HCT116 (cell line): ENCODE measurements around the gene MBOAT1. TPM values are rescaled to one million over a fixed set of nuclear protein-coding genes. Genes with fewer than 3 reads are reported as not detected.

ENCODE experiments used
- ATAC-seq: fragments of 200-7000 bp; cut with Tn5 transposase; 2 replicates; pipeline ENCODE4 v1.9.1; 2020; ENCODE audit warnings: mild to moderate bottlenecking, moderate library complexity
- BruUV-seq: library from RNA; stranded (reverse); fragments of 400-500 nt; replicated peaks from 2 replicates; lab custom pipeline; 2021; lab: Mats Ljungman, UMichigan
- CTCF ChIA-PET: fragments of 300-600 bp; sonication (Branson Sonifier 250); formaldehyde crosslinking; loops from one replicate; lab custom pipeline; 2021; ENCODE audit warnings: antibody characterized with exemption; lab: Charles Lee
- POLR2A ChIA-PET: fragments of 300-600, 350-600 bp; sonication (Branson Sonifier 250); formaldehyde crosslinking; loops from one replicate; lab custom pipeline; 2021; ENCODE audit warnings: antibody characterized with exemption; lab: Charles Lee
- RAD21 ChIA-PET, 2 experiments: fragments of 300-600 bp; sonication (Branson Sonifier 250); formaldehyde crosslinking; loops; one replicate each; lab custom pipeline; 2023; ENCODE audit warnings: low total read pairs in 2 of 2; ENCODE audit not compliant: uncharacterized antibody in 2 of 2, unreplicated experiment in 2 of 2, low non-redundant PET in 1 of 2; lab: Charles Lee
- DNase-seq: peaks from one replicate; pipeline ENCODE4 v3.0.0-alpha.2; 2010; ENCODE audit warnings: low read depth, low spot score
- H2AFZ ChIP-seq: fragments of 200-600 bp; shearing (Covaris generic), sonication (generic); 2 replicates; pipeline ENCODE4 v1.6.1; 2017; ENCODE audit warnings: low read depth, mixed run types, mixed read lengths, antibody characterized with exemption, low read length; ENCODE audit not compliant: poor library complexity, severe bottlenecking
- H3K27ac ChIP-seq: 2 replicates; pipeline ENCODE4 v1.5.1; 2012; ENCODE audit warnings: low read depth, low read length
- H3K27me3 ChIP-seq: fragments of 200-600 bp; sonication (generic); 2 replicates; pipeline ENCODE4 v1.6.1; 2016; ENCODE audit warnings: mixed run types, low read length, mixed read lengths; ENCODE audit not compliant: insufficient read depth
- H3K36me3 ChIP-seq, 2 experiments: fragments of 200-500 bp in 1 of 2; fragments of 200-600 bp in 1 of 2; sonication (Bioruptor generic) in 1 of 2; sonication (generic) in 1 of 2; 2 replicates each; pipeline versions ENCODE4 v1.5.1 to v1.6.1; 2014 to 2016; ENCODE audit warnings: low read length in 2 of 2, inconsistent platforms in 1 of 2, mixed read lengths in 1 of 2, mixed run types in 1 of 2; ENCODE audit not compliant: insufficient read depth in 2 of 2, control insufficient read depth in 1 of 2
- H3K4me1 ChIP-seq, 2 experiments: fragments of 200-600 bp in 1 of 2; sonication (generic) in 1 of 2; 2 replicates each; pipeline versions ENCODE4 v1.5.1 to v1.6.1; 2012 to 2017; ENCODE audit warnings: low read length in 2 of 2, inconsistent platforms in 1 of 2, mild to moderate bottlenecking in 1 of 2, mixed read lengths in 1 of 2, mixed run types in 1 of 2, moderate library complexity in 1 of 2; ENCODE audit not compliant: insufficient read depth in 2 of 2, control insufficient read depth in 1 of 2
- H3K4me2 ChIP-seq: fragments of 200-600 bp; sonication (generic); 2 replicates; pipeline ENCODE4 v1.6.1; 2017; ENCODE audit warnings: mixed run types, low read length, mixed read lengths
- H3K4me3 ChIP-seq, 2 experiments: fragments of 200-600 bp in 1 of 2; sonication (generic) in 1 of 2; replicated peaks in 1 of 2; 2 replicates each; pipeline ENCODE4 v1.5.1; 2011 to 2016; ENCODE audit warnings: low read length in 2 of 2, control low read depth in 1 of 2, low read depth in 1 of 2, mild to moderate bottlenecking in 1 of 2, mixed read lengths in 1 of 2, mixed run types in 1 of 2
- H3K79me2 ChIP-seq: fragments of 200-600 bp; sonication (generic); 2 replicates; pipeline ENCODE4 v1.6.1; 2017; ENCODE audit warnings: mild to moderate bottlenecking, mixed run types, low read length, moderate library complexity, mixed read lengths; ENCODE audit not compliant: insufficient read depth
- H3K9ac ChIP-seq: fragments of 200-600 bp; sonication (generic); 2 replicates; pipeline ENCODE4 v1.6.1; 2016; ENCODE audit warnings: low read length, mixed read lengths
- H3K9me2 ChIP-seq: fragments of 200-600 bp; sonication (generic), shearing (Covaris generic); 2 replicates; pipeline ENCODE4 v1.6.1; 2017; ENCODE audit warnings: mixed run types, mild to moderate bottlenecking, moderate library complexity; ENCODE audit not compliant: insufficient read depth
- H3K9me3 ChIP-seq, 2 experiments: fragments of 200-500 bp in 1 of 2; fragments of 200-600 bp in 1 of 2; sonication (Bioruptor generic) in 1 of 2; sonication (generic) in 1 of 2; 2 replicates each; pipeline ENCODE4 v1.6.1; 2014 to 2017; ENCODE audit warnings: low read length in 2 of 2, mixed read lengths in 2 of 2, inconsistent platforms in 1 of 2, low read depth in 1 of 2, mild to moderate bottlenecking in 1 of 2, mixed run types in 1 of 2, moderate library complexity in 1 of 2; ENCODE audit not compliant: control insufficient read depth in 1 of 2, insufficient read depth in 1 of 2
- H4K20me1 ChIP-seq: fragments of 200-600 bp; sonication (generic), shearing (Covaris generic); 2 replicates; pipeline ENCODE4 v1.6.1; 2017; ENCODE audit warnings: mixed run types, mild to moderate bottlenecking, moderate library complexity; ENCODE audit not compliant: insufficient read depth
- ATF3 ChIP-seq: IDR thresholded peaks from 2 replicates; pipeline ENCODE4 v1.6.1; 2012
- CBX3 ChIP-seq: IDR thresholded peaks from 2 replicates; pipeline ENCODE4 v1.6.1; 2012; ENCODE audit warnings: low read depth
- CEBPB ChIP-seq: IDR thresholded peaks from 2 replicates; pipeline ENCODE4 v1.6.1; 2012; ENCODE audit warnings: low read depth
- CTCF ChIP-seq, 3 experiments: fragments of 200-600 bp in 1 of 3; sonication (generic) in 1 of 3; IDR thresholded peaks in 2 of 3; conservative IDR thresholded peaks in 1 of 3; 2 replicates each; pipeline ENCODE4 v1.5.1; 2012 to 2017; ENCODE audit warnings: low read depth in 2 of 3, low read length in 2 of 3, antibody characterized with exemption in 1 of 3, borderline replicate concordance in 1 of 3, control low read depth in 1 of 3, mild to moderate bottlenecking in 1 of 3, mixed read lengths in 1 of 3, mixed run types in 1 of 3, moderate library complexity in 1 of 3; ENCODE audit not compliant: insufficient read depth in 1 of 3
- EGR1 ChIP-seq: IDR thresholded peaks from 2 replicates; pipeline ENCODE4 v1.6.1; 2012; ENCODE audit warnings: low read depth
- EZH2 ChIP-seq: fragments of 200-600 bp; sonication (generic); IDR thresholded peaks from 2 replicates; pipeline ENCODE4 v1.6.1; 2017; ENCODE audit warnings: antibody characterized with exemption, mixed run types
- FOSL1 ChIP-seq: IDR thresholded peaks from 2 replicates; pipeline ENCODE4 v1.6.1; 2012; ENCODE audit warnings: low read depth
- JUND ChIP-seq: IDR thresholded peaks from 2 replicates; pipeline ENCODE4 v1.6.1; 2012
- POLR2A ChIP-seq: IDR thresholded peaks from 2 replicates; pipeline ENCODE4 v1.7.0; 2011; ENCODE audit warnings: borderline replicate concordance; ENCODE audit not compliant: insufficient read depth, insufficient read length; ENCODE audit errors: extremely low read depth
- REST ChIP-seq: IDR thresholded peaks from 2 replicates; pipeline ENCODE4 v1.6.1; 2012; ENCODE audit warnings: low read depth
- SP1 ChIP-seq: IDR thresholded peaks from 2 replicates; pipeline ENCODE4 v1.6.1; 2012; ENCODE audit warnings: low read depth
- TCF7L2 ChIP-seq: IDR thresholded peaks from 2 replicates; pipeline ENCODE4 v1.7.0; 2011; ENCODE audit warnings: borderline replicate concordance, inconsistent platforms; ENCODE audit not compliant: insufficient read depth, insufficient read length; ENCODE audit errors: extremely low read depth
- YY1 ChIP-seq: IDR thresholded peaks from 2 replicates; pipeline ENCODE4 v1.6.1; 2011; ENCODE audit warnings: low read length, low read depth, moderate library complexity, mild to moderate bottlenecking; ENCODE audit not compliant: insufficient replicate concordance; ENCODE audit errors: extremely low read depth
- ZFX ChIP-seq: fragments of 450-650 bp; IDR thresholded peaks from 2 replicates; pipeline ENCODE4 v1.6.1; 2017
- ZNF274 ChIP-seq: fragments of 200-500 bp; sonication (Bioruptor generic); IDR thresholded peaks from 2 replicates; pipeline ENCODE4 v1.6.1; 2014; ENCODE audit warnings: mild to moderate bottlenecking, low read depth, low read length, inconsistent platforms
- intact Hi-C: fragments of 100-400 bp; cut with micrococcal nuclease; formaldehyde crosslinking; loops from 2 replicates; pipeline ENCODE4 v1.10.0; 2022
- total RNA-seq: library from RNA; stranded (reverse); gene quantifications from one replicate; pipeline ENCODE4 v1.2.1, GENCODE V29; 2021; ENCODE audit not compliant: unreplicated experiment
- TF ChIP-seq, protein P1 (sequence below): IDR thresholded peaks from 2 replicates; pipeline ENCODE4 v1.6.1; 2011; ENCODE audit warnings: mild to moderate bottlenecking, low read length, moderate library complexity; ENCODE audit not compliant: insufficient replicate concordance; ENCODE audit errors: extremely low read depth

MBOAT1 gene
- total RNA-seq, 1 experiment from 2014 or later = 11.7 TPM

- H4K20me1 ChIP-seq = no peaks in the 10 kb centered on the region
- H3K4me1 ChIP-seq = no peaks in the 10 kb centered on the region
- CTCF ChIA-PET = no interaction called here
- no peak overlapping the region for H2AFZ ChIP-seq
- no peak overlapping the region for H3K9ac ChIP-seq
- POLR2A ChIA-PET = no interaction called here
- DNase-seq (no peak), ATAC-seq (no peak)
- no peak overlapping the region for H3K4me3 ChIP-seq
- RAD21 ChIA-PET = no interaction called here
- H3K9me2 ChIP-seq = no peaks in the 10 kb centered on the region
- intact Hi-C loops = no loop called here
- no peaks in the 10 kb centered on the region for H3K27me3 ChIP-seq
- H3K79me2 ChIP-seq = no peaks in the 10 kb centered on the region
- no peak overlapping the region for H3K4me2 ChIP-seq
- no TSS peak for BruUV-seq
- H3K27ac ChIP-seq = no peak overlapping the region
- no peaks in the 10 kb centered on the region for H3K36me3 ChIP-seq
- TF ChIP-seq REST = no peak
- TF ChIP-seq, protein P1, sequence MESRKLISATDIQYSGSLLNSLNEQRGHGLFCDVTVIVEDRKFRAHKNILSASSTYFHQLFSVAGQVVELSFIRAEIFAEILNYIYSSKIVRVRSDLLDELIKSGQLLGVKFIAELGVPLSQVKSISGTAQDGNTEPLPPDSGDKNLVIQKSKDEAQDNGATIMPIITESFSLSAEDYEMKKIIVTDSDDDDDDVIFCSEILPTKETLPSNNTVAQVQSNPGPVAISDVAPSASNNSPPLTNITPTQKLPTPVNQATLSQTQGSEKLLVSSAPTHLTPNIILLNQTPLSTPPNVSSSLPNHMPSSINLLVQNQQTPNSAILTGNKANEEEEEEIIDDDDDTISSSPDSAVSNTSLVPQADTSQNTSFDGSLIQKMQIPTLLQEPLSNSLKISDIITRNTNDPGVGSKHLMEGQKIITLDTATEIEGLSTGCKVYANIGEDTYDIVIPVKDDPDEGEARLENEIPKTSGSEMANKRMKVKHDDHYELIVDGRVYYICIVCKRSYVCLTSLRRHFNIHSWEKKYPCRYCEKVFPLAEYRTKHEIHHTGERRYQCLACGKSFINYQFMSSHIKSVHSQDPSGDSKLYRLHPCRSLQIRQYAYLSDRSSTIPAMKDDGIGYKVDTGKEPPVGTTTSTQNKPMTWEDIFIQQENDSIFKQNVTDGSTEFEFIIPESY = no peak
- TF ChIP-seq EZH2 = no peak
- no peak for TF ChIP-seq CEBPB
- TF ChIP-seq ATF3 = no peak
- no peak for TF ChIP-seq ZFX
- TF ChIP-seq EGR1 = no peak
- TF ChIP-seq CTCF (IDR thresholded peaks at IDR 0.05 in 2 of 3, conservative IDR thresholded peaks at IDR 0.05 in 1 of 3; ENCODE audit: borderline replicate concordance in 1 of 3, insufficient read depth in 1 of 3, low read depth in 2 of 3, low read length in 2 of 3) = no peak
- no peak for TF ChIP-seq ZNF274
- TF ChIP-seq JUND = no peak
- no peak for TF ChIP-seq POLR2A
- no peak for TF ChIP-seq YY1
- TF ChIP-seq SP1 = no peak
- TF ChIP-seq TCF7L2 = no peak
- no peak for TF ChIP-seq CBX3
- no peak for TF ChIP-seq FOSL1
- no peaks in the 10 kb centered on the region for H3K9me3 ChIP-seq
These were observed 140.3 kb downstream of the MBOAT1 start for GRCh38 chr6:20071998-20072397.
